Keratinocyte (primary cell): ENCODE measurements around the gene MYADM. TPM values are rescaled to one million over a fixed set of nuclear protein-coding genes. Genes with fewer than 3 reads are reported as not detected.
A peak's percentile ranks its signal among the peaks of the same experiment; 100 is the strongest.

Experiments
- DNase-seq: peaks from one replicate; pipeline ENCODE4 v3.0.0-alpha.2; 2011; ENCODE audit warnings: low read depth, missing footprints, low spot score
- FAIRE-seq: peaks from 2 replicates; lab custom pipeline; 2011; peaks lifted over from hg19 to GRCh38; lab: Jason Lieb, UNC
- H2AFZ ChIP-seq: 2 replicates; pipeline ENCODE4 v1.6.0; 2012; ENCODE audit warnings: low read length, control low read depth, inconsistent platforms; ENCODE audit not compliant: control insufficient read depth
- H3K27ac ChIP-seq: 2 replicates; pipeline ENCODE4 v1.5.1; 2011; ENCODE audit warnings: low read length; ENCODE audit not compliant: control insufficient read depth, insufficient read depth
- H3K27me3 ChIP-seq: 3 replicates; pipeline ENCODE4 v1.6.0; 2011; ENCODE audit warnings: low read length; ENCODE audit not compliant: control insufficient read depth, insufficient read depth; ENCODE audit errors: extremely low read depth
- H3K36me3 ChIP-seq, 2 experiments: 2 replicates in 1 of 2; 3 replicates in 1 of 2; pipeline ENCODE4 v1.5.1; 2011; ENCODE audit warnings: low read length in 2 of 2, mild to moderate bottlenecking in 1 of 2; ENCODE audit not compliant: control insufficient read depth in 2 of 2, insufficient read depth in 2 of 2; ENCODE audit errors: extremely low read depth in 1 of 2
- H3K4me1 ChIP-seq: 3 replicates; pipeline ENCODE4 v1.5.1; 2011; ENCODE audit warnings: low read length; ENCODE audit not compliant: control insufficient read depth, insufficient read depth; ENCODE audit errors: extremely low read depth
- H3K4me2 ChIP-seq: 3 replicates; pipeline ENCODE4 v1.6.0; 2011; ENCODE audit warnings: low read depth, low read length; ENCODE audit not compliant: control insufficient read depth, insufficient read depth; ENCODE audit errors: extremely low read depth
- H3K4me3 ChIP-seq, 3 experiments: fragments of 200-600 bp in 1 of 3; sonication (generic) in 1 of 3; 2 replicates in 2 of 3; 3 replicates in 1 of 3; pipeline ENCODE4 v1.5.1; 2011 to 2016; ENCODE audit warnings: low read length in 3 of 3, mild to moderate bottlenecking in 3 of 3, control low read depth in 2 of 3, inconsistent platforms in 1 of 3, low read depth in 1 of 3, mixed read lengths in 1 of 3, mixed run types in 1 of 3, moderate library complexity in 1 of 3; ENCODE audit not compliant: control insufficient read depth in 2 of 3, insufficient read depth in 2 of 3; ENCODE audit errors: extremely low read depth in 1 of 3
- H3K79me2 ChIP-seq: 2 replicates; pipeline ENCODE4 v1.6.0; 2012; ENCODE audit warnings: low read length; ENCODE audit not compliant: control insufficient read depth, insufficient read depth
- H3K9ac ChIP-seq: 3 replicates; pipeline ENCODE4 v1.6.0; 2011; ENCODE audit warnings: low read length; ENCODE audit not compliant: control insufficient read depth, insufficient read depth; ENCODE audit errors: extremely low read depth
- H3K9me1 ChIP-seq: 3 replicates; pipeline ENCODE4 v1.6.0; 2011; ENCODE audit warnings: low read length; ENCODE audit not compliant: control insufficient read depth, insufficient read depth; ENCODE audit errors: extremely low read depth
- H3K9me3 ChIP-seq: 2 replicates; pipeline ENCODE4 v1.5.1; 2012; ENCODE audit warnings: low read depth, low read length; ENCODE audit not compliant: control insufficient read depth
- H4K20me1 ChIP-seq: 3 replicates; pipeline ENCODE4 v1.6.0; 2011; ENCODE audit warnings: low read length; ENCODE audit not compliant: control insufficient read depth, insufficient read depth; ENCODE audit errors: extremely low read depth
- EZH2 ChIP-seq: IDR thresholded peaks from one replicate; pipeline ENCODE4 v1.6.1; 2012; ENCODE audit warnings: inconsistent platforms, mild to moderate bottlenecking, low read length, moderate library complexity
- dilution Hi-C: fragments of 300-500 bp; cut with MboI; formaldehyde crosslinking; loops from one replicate; pipeline ENCODE4 v1.7.0; 2020; ENCODE audit warnings: low sequenced_read_pairs; ENCODE audit not compliant: extremely low pct_ligation_motif_present
- polyA plus RNA-seq, 5 experiments: library from polyadenylated mRNA; depleted of rRNA in 3 of 5; stranded (reverse) in 3 of 5; stranded (forward) in 1 of 5; unstranded in 1 of 5; fragments of >200 nt; gene quantifications; 1 replicate in 1 of 5; 2 replicates in 3 of 5; 3 replicates in 1 of 5; pipeline versions ENCODE4 v1.2.1 to v1.2.3, GENCODE V29; 2011 to 2012; ENCODE audit warnings: missing spikeins in 2 of 5, low read depth in 1 of 5, low replicate concordance in 1 of 5
- TF ChIP-seq, protein P1 (sequence below), 3 experiments: IDR thresholded peaks in 1 of 3; conservative IDR thresholded peaks in 1 of 3; optimal IDR thresholded peaks in 1 of 3; 2 replicates in 2 of 3; 3 replicates in 1 of 3; pipeline versions ENCODE3 to v1.5.1; 2011; ENCODE audit warnings: low read length in 3 of 3, mild to moderate bottlenecking in 3 of 3, moderate library complexity in 2 of 3, control low read depth in 1 of 3, inconsistent platforms in 1 of 3; ENCODE audit not compliant: insufficient read depth in 2 of 3; ENCODE audit errors: extremely low read depth in 1 of 3

Gene MYADM
- polyA plus RNA-seq, 1 donor (not counting 4 experiments of a cell fraction or from before 2014, with no cell fraction given): 16.8 TPM

DNA sequence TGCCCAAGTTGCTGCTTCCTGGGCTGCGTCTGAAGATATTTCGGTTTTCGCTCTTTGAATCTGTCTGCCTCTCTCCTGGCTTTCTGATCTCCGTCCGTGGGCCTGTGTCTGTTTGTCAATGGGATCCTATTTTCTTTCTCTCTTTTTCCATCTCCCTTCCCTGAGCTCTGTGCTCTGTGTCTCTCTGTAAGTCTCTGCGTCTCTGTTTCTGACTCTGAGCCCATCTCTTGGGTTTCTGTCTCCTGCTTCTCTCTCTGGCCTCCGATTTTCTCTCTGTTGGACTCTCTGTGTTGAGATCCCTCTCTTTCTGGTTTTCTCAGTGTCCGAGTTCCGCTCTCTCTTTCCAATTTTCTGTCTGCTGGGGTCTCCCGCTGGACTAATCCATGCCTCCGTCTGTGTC, 16.1 kb downstream of the MYADM start:
- dilution Hi-C loops: no loop called here
- no peak overlapping the region for H3K9ac ChIP-seq
- no peaks in the 10 kb centered on the region for H3K9me1 ChIP-seq
- no peaks in the 10 kb centered on the region for H3K36me3 ChIP-seq
- H3K27me3 ChIP-seq: peaks cover 36% of the 10 kb centered on the region
- peaks cover 13% of the 10 kb centered on the region for H3K4me1 ChIP-seq
- peak; percentile 62 for TF ChIP-seq EZH2
- TF ChIP-seq, protein P1, sequence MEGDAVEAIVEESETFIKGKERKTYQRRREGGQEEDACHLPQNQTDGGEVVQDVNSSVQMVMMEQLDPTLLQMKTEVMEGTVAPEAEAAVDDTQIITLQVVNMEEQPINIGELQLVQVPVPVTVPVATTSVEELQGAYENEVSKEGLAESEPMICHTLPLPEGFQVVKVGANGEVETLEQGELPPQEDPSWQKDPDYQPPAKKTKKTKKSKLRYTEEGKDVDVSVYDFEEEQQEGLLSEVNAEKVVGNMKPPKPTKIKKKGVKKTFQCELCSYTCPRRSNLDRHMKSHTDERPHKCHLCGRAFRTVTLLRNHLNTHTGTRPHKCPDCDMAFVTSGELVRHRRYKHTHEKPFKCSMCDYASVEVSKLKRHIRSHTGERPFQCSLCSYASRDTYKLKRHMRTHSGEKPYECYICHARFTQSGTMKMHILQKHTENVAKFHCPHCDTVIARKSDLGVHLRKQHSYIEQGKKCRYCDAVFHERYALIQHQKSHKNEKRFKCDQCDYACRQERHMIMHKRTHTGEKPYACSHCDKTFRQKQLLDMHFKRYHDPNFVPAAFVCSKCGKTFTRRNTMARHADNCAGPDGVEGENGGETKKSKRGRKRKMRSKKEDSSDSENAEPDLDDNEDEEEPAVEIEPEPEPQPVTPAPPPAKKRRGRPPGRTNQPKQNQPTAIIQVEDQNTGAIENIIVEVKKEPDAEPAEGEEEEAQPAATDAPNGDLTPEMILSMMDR (optimal IDR thresholded peaks at IDR 0.05 in 1 of 3, IDR thresholded peaks at IDR 0.05 in 1 of 3, conservative IDR thresholded peaks at IDR 0.05 in 1 of 3; ENCODE audit: extremely low read depth in 1 of 3, insufficient read depth in 2 of 3, low read length in 3 of 3): no peak
- no peak overlapping the region for H3K27ac ChIP-seq
- FAIRE-seq: no peak
- H3K4me2 ChIP-seq: no peak overlapping the region
- H3K79me2 ChIP-seq: no peaks in the 10 kb centered on the region
- no peak overlapping the region for H2AFZ ChIP-seq
- no peaks in the 10 kb centered on the region for H3K9me3 ChIP-seq
- no peak for DNase-seq
- H3K4me3 ChIP-seq: no peak overlapping the region
- H4K20me1 ChIP-seq: no peaks in the 10 kb centered on the region

DNA sequence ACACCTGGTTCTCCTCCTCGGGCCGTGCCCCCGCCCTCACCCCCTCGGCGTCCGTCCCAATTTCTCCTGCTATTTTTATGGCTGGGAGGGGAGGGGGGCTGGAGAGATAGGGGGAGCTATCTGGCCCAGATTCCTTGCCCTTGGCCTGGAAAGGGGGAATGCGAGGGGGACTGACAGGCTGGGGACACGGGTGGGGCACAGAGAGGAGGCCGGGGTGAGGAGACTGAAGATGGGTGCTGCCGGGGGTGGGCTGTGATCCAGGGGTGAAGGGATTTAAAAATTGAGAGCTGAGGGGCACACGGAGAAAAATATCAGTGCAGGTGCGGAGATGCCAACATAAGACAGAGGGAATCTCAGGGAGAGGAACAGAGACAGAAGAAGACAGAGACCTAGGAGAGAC, 16.6 kb downstream of the MYADM start:
- no peaks in the 10 kb centered on the region for H3K9me1 ChIP-seq
- H4K20me1 ChIP-seq: no peaks in the 10 kb centered on the region
- DNase-seq (no peak), FAIRE-seq (no peak)
- H3K27ac ChIP-seq: no peak overlapping the region
- no peak overlapping the region for H3K9ac ChIP-seq
- H2AFZ ChIP-seq: no peak overlapping the region
- no peak overlapping the region for H3K4me2 ChIP-seq
- H3K27me3 ChIP-seq: peaks cover 36% of the 10 kb centered on the region
- TF ChIP-seq, protein P1 (optimal IDR thresholded peaks at IDR 0.05 in 1 of 3, IDR thresholded peaks at IDR 0.05 in 1 of 3, conservative IDR thresholded peaks at IDR 0.05 in 1 of 3; ENCODE audit: extremely low read depth in 1 of 3, insufficient read depth in 2 of 3, low read length in 3 of 3): no peak
- TF ChIP-seq EZH2: no peak
- dilution Hi-C loops: no loop called here
- no peaks in the 10 kb centered on the region for H3K79me2 ChIP-seq
- H3K9me3 ChIP-seq: no peaks in the 10 kb centered on the region
- no peak overlapping the region for H3K4me3 ChIP-seq
- no peaks in the 10 kb centered on the region for H3K36me3 ChIP-seq
- peaks cover 10% of the 10 kb centered on the region for H3K4me1 ChIP-seq
